ENCODE results near the gene RHOBTB3.

- TF ChIP-seq EZH2phosphoT487 (IDR thresholded peaks at IDR 0.05; ENCODE audit: insufficient read depth, low read depth) (no peak), EZH2 (IDR thresholded peaks at IDR 0.05; ENCODE audit: insufficient read depth, poor library complexity, severe bottlenecking) (no peak)
Measured at GRCh38 chr5:95817430-95817829, 86.3 kb downstream of the RHOBTB3 start.
